ENCODE measurements around the gene PIK3CD. TPM values are rescaled to one million over a fixed set of nuclear protein-coding genes. Genes with fewer than 3 reads are reported as not detected.

The PIK3CD gene
- total RNA-seq, 1 experiment from 2014 or later: 10.3 TPM

DNA sequence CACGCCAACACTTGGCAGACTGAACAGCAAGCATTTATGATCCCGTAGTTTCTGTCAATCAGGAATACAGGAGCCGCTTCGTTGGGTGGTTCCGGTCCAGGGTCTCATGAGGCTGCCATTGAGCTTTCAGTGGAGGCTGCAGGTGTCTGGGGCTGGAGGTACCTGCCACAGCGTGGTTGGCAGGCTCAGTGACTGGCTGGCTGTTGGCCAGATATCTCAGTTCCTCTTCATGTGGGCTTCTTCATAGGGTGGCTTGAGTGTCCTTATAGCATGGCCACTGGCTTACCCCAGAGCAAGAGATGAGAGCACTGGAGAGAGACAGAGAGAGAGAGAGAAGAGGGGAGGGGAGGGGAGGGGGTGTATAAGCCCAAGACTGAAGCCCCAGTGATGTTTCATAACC lies 29.3 kb downstream of the PIK3CD start:
- POLR2A ChIA-PET (ENCODE audit: unreplicated experiment): interaction anchor here (0.6 kb wide), 1 partner anchor 735 kb away, joined by 5 read pairs; the partner anchor contains the start of gene CA6
- no peaks in the 10 kb centered on the region for H3K36me3 ChIP-seq (ENCODE audit: low read depth)
- intact Hi-C loops (cut with micrococcal nuclease; ENCODE audit: unreplicated experiment): no loop called here
- H3K4me3 ChIP-seq: no peak overlapping the region
- no peak overlapping the region for H3K27ac ChIP-seq
- no peak overlapping the region for H2AFZ ChIP-seq
- H3K27me3 ChIP-seq (ENCODE audit: insufficient read depth, low read depth): no peaks in the 10 kb centered on the region
- H3F3A ChIP-seq (ENCODE audit: insufficient read depth, low read depth): peaks cover 3% of the 10 kb centered on the region; the same call in 1 of the 2 replicates
- no peaks in the 10 kb centered on the region for H3K9me2 ChIP-seq (ENCODE audit: insufficient read depth)
- CTCF ChIA-PET: interaction anchor here (0.6 kb wide), 1 partner anchor 129 kb away, joined by 3 read pairs; no protein-coding TSS in a partner anchor
- no peaks in the 10 kb centered on the region for H4K20me1 ChIP-seq (ENCODE audit: insufficient read depth)
- no peak overlapping the region for H3K4me2 ChIP-seq
- TF ChIP-seq, protein P1, sequence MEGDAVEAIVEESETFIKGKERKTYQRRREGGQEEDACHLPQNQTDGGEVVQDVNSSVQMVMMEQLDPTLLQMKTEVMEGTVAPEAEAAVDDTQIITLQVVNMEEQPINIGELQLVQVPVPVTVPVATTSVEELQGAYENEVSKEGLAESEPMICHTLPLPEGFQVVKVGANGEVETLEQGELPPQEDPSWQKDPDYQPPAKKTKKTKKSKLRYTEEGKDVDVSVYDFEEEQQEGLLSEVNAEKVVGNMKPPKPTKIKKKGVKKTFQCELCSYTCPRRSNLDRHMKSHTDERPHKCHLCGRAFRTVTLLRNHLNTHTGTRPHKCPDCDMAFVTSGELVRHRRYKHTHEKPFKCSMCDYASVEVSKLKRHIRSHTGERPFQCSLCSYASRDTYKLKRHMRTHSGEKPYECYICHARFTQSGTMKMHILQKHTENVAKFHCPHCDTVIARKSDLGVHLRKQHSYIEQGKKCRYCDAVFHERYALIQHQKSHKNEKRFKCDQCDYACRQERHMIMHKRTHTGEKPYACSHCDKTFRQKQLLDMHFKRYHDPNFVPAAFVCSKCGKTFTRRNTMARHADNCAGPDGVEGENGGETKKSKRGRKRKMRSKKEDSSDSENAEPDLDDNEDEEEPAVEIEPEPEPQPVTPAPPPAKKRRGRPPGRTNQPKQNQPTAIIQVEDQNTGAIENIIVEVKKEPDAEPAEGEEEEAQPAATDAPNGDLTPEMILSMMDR (conservative IDR thresholded peaks at IDR 0.05): no peak
- no peak for TF ChIP-seq EZH2 (IDR thresholded peaks at IDR 0.05; ENCODE audit: low read depth)
- no peaks in the 10 kb centered on the region for H3K4me1 ChIP-seq (replicated peaks; ENCODE audit: insufficient read depth)
- no peaks in the 10 kb centered on the region for H3K79me2 ChIP-seq (ENCODE audit: low read depth)
- BruUV-seq (replicated peaks): no TSS peak
- H3K9me3 ChIP-seq (ENCODE audit: insufficient read depth, low read depth): no peaks in the 10 kb centered on the region
- no peak for DNase-seq

DNA sequence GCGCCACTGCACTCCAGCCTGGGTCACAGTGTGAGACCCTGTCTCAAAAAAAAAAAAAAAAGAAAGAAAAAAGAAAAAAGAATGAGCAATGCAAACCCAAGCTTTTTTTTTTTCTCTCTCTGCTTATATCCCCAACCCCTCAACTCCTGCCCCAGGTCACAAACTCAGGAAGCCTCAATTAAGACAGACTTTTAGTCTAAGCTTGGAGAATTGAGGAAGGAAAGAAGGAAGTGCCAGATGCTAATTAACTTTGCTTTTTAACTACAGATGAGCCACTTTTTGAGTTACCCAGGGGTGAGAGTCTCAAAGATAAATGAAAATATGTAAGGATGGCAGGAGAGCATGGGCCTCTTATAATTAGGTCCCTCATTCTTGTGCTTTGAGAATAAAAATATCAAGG lies 33.3 kb downstream of the PIK3CD start:
- intact Hi-C loops (cut with micrococcal nuclease; ENCODE audit: unreplicated experiment): no loop called here
- no TSS peak for BruUV-seq (replicated peaks)
- Histone ChIP-seq H3K4me1 (replicated peaks; ENCODE audit: insufficient read depth) (peaks cover 15% of the 10 kb centered on the region; the same call in 1 of the 2 replicates), H3K27me3 (ENCODE audit: insufficient read depth, low read depth) (no peaks in the 10 kb centered on the region), H4K20me1 (ENCODE audit: insufficient read depth) (no peaks in the 10 kb centered on the region), H3F3A (ENCODE audit: insufficient read depth, low read depth) (peaks cover 20% of the 10 kb centered on the region), H3K4me3 (no peak overlapping the region), H3K36me3 (ENCODE audit: low read depth) (no peaks in the 10 kb centered on the region), H2AFZ (no peak overlapping the region), H3K4me2 (no peak overlapping the region), H3K9me2 (ENCODE audit: insufficient read depth) (no peaks in the 10 kb centered on the region), H3K27ac (no peak overlapping the region), H3K9me3 (ENCODE audit: insufficient read depth, low read depth) (no peaks in the 10 kb centered on the region), H3K79me2 (ENCODE audit: low read depth) (no peaks in the 10 kb centered on the region)
- ChIA-PET CTCF (no interaction called here), POLR2A (ENCODE audit: unreplicated experiment) (no interaction called here)
- no peak for TF ChIP-seq EZH2 (IDR thresholded peaks at IDR 0.05; ENCODE audit: low read depth)
- TF ChIP-seq, protein P1 (conservative IDR thresholded peaks at IDR 0.05): no peak
- DNase-seq: no peak

DNA sequence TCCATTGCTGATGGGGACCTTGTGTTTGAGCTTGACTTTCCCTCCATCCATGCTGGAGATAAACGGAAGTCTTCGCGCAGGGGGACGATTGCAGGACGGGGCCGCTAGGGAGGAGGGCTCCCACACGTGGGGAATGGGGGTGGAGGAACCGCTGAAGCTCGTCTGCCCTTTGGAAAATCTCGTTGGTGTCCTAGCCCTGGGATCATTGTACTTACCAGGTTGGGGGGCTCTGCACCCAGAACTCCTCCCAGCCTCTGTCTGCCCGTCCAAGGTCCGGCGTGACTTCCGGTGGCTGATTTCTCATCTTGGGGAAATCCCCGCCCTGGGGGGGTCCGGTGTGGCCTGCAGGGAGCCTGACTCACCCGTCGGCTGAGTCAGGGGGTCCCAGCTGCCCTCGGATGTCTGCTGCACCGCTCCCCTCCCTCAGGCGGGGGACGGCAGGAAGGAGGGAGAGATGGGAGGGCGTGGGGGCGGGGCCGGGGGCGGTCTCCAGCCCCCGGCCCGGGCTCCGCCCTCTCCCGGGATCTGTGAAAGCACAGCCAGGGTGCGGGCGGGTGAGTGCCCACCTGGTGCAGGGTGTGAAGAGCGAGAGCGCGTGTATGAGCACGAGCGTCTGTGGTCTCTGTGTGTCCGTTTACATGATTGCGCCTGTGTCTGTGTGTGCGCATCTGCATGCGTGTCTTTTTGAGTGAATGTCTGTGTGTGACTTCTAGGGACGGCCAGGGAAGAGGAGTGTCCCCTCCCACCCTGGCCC lies 35.8 kb downstream of the PIK3CD start:
- peak; percentile 39 to 53 for DNase-seq
- Histone ChIP-seq H3K4me2 (peak overlapping the region; percentile 86), H3K9me2 (ENCODE audit: insufficient read depth) (no peaks in the 10 kb centered on the region), H3K79me2 (ENCODE audit: low read depth) (no peaks in the 10 kb centered on the region), H3K4me3 (peak overlapping the region; percentile 57), H3K27me3 (ENCODE audit: insufficient read depth, low read depth) (no peaks in the 10 kb centered on the region), H3K27ac (no peak overlapping the region), H2AFZ (peak overlapping the region; percentile 80), H3K9me3 (ENCODE audit: insufficient read depth, low read depth) (no peaks in the 10 kb centered on the region), H4K20me1 (ENCODE audit: insufficient read depth) (no peaks in the 10 kb centered on the region), H3K4me1 (replicated peaks; ENCODE audit: insufficient read depth) (peaks cover 15% of the 10 kb centered on the region; the same call in 1 of the 2 replicates), H3F3A (ENCODE audit: insufficient read depth, low read depth) (peaks cover 20% of the 10 kb centered on the region), H3K36me3 (ENCODE audit: low read depth) (no peaks in the 10 kb centered on the region)
- no peak for TF ChIP-seq EZH2 (IDR thresholded peaks at IDR 0.05; ENCODE audit: low read depth)
- TF ChIP-seq, protein P1 (conservative IDR thresholded peaks at IDR 0.05): no peak
- BruUV-seq (replicated peaks): no TSS peak
- CTCF ChIA-PET: no interaction called here
- POLR2A ChIA-PET (ENCODE audit: unreplicated experiment): no interaction called here
- intact Hi-C loops (cut with micrococcal nuclease; ENCODE audit: unreplicated experiment): no loop called here

All from PC-9 (cell line).